Peyer's patch (tissue), 4 donors: Measurements from ENCODE around the gene CCL27.

Experiments
- POLR2A ChIP-seq, 2 donors: fragments of 450-650 bp; IDR thresholded peaks; one replicate each; pipeline ENCODE4 v1.5.1; 2017; ENCODE audit warnings: antibody characterized with exemption in 2 of 2, mild to moderate bottlenecking in 2 of 2, moderate library complexity in 2 of 2
- TF ChIP-seq, protein P1 (sequence below), 6 experiments: fragments of 450-650 bp in 4 of 6; fragments of 200-600 bp in 2 of 6; sonication (generic) in 1 of 6; IDR thresholded peaks; one replicate each; pipeline ENCODE4 v1.5.1; 2017 to 2019; ENCODE audit warnings: antibody characterized with exemption in 6 of 6, mild to moderate bottlenecking in 3 of 6, moderate library complexity in 1 of 6

DNA sequence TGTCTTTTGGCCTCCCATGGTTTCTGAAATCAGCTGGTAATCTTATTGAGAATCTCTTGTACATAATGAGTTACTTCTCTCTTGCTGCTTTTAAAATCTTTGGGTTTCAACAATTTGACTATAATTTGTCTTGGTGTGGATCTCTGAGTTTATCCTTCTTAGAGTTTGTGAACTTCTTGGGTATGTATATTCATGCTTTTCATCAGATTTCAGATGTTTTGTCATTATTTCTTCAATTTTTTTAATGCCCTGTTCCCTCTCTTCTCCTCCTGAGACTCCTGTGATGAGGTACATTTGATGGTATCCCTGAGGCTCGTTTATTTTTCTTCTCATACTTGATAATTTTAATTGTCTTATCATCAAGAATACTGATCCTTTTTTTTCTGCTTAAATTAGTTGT, 49.7 kb upstream of the CCL27 start:
- TF ChIP-seq, protein P1, sequence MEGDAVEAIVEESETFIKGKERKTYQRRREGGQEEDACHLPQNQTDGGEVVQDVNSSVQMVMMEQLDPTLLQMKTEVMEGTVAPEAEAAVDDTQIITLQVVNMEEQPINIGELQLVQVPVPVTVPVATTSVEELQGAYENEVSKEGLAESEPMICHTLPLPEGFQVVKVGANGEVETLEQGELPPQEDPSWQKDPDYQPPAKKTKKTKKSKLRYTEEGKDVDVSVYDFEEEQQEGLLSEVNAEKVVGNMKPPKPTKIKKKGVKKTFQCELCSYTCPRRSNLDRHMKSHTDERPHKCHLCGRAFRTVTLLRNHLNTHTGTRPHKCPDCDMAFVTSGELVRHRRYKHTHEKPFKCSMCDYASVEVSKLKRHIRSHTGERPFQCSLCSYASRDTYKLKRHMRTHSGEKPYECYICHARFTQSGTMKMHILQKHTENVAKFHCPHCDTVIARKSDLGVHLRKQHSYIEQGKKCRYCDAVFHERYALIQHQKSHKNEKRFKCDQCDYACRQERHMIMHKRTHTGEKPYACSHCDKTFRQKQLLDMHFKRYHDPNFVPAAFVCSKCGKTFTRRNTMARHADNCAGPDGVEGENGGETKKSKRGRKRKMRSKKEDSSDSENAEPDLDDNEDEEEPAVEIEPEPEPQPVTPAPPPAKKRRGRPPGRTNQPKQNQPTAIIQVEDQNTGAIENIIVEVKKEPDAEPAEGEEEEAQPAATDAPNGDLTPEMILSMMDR (IDR thresholded peaks at IDR 0.05), result no peak
- no peak for TF ChIP-seq POLR2A (IDR thresholded peaks at IDR 0.05)
